Panc1 (cell line): ENCODE results near the gene OGDH. TPM values are rescaled to one million over a fixed set of nuclear protein-coding genes. Genes with fewer than 3 reads are reported as not detected.
"Not testable (repeated sequence)": the region's sequence is repeated elsewhere in the genome, so short reads cannot be mapped to it uniquely, and the experiment has no call there.

Experiments
- ATAC-seq: fragments of 200-7000 bp; cut with Tn5 transposase; 2 replicates; pipeline ENCODE4 v1.9.1; 2020; ENCODE audit warnings: mild to moderate bottlenecking, moderate library complexity
- BruUV-seq: library from RNA; stranded (reverse); fragments of 400-500 nt; replicated peaks from 2 replicates; lab custom pipeline; 2021; lab: Mats Ljungman, UMichigan
- CTCF ChIA-PET: fragments of 300-600 bp; sonication (Branson Sonifier 250); formaldehyde crosslinking; loops from one replicate; lab custom pipeline; 2022; ENCODE audit warnings: antibody characterized with exemption; lab: Charles Lee
- POLR2A ChIA-PET: fragments of 300-600 bp; sonication (Branson Sonifier 250); formaldehyde crosslinking; loops from one replicate; lab custom pipeline; 2022; ENCODE audit warnings: antibody characterized with exemption; lab: Charles Lee
- DNase-seq: peaks from one replicate; pipeline ENCODE4 v3.0.0-alpha.2; 2010; ENCODE audit warnings: low read depth, low spot score
- H3K27ac ChIP-seq: 2 replicates; pipeline ENCODE4 v1.5.1; 2011; ENCODE audit warnings: mild to moderate bottlenecking, low read length, inconsistent platforms
- H3K27me3 ChIP-seq: fragments of 200-500 bp; sonication (Bioruptor generic); 2 replicates; pipeline ENCODE4 v1.6.0; 2014; ENCODE audit warnings: low read length, inconsistent platforms; ENCODE audit not compliant: control insufficient read depth, insufficient read depth
- H3K36me3 ChIP-seq: fragments of 200-500 bp; sonication (Bioruptor generic); 2 replicates; pipeline ENCODE4 v1.5.1; 2014; ENCODE audit warnings: inconsistent platforms, mild to moderate bottlenecking, low read length, moderate library complexity; ENCODE audit not compliant: control insufficient read depth, insufficient read depth
- H3K4me1 ChIP-seq: 2 replicates; pipeline ENCODE4 v1.5.1; 2011; ENCODE audit warnings: inconsistent platforms, mild to moderate bottlenecking, low read length, moderate library complexity; ENCODE audit not compliant: control insufficient read depth, insufficient read depth
- H3K4me3 ChIP-seq, 2 experiments: 2 replicates each; pipeline ENCODE4 v1.5.1; 2011 to 2012; ENCODE audit warnings: low read depth in 2 of 2, low read length in 2 of 2, mild to moderate bottlenecking in 2 of 2, inconsistent platforms in 1 of 2, moderate library complexity in 1 of 2
- H3K9me3 ChIP-seq: fragments of 200-500 bp; sonication (Bioruptor generic); 2 replicates; pipeline ENCODE4 v1.5.1; 2014; ENCODE audit warnings: low read depth, mild to moderate bottlenecking, inconsistent platforms, low read length, moderate library complexity; ENCODE audit not compliant: control insufficient read depth, insufficient read depth
- POLR2AphosphoS5 ChIP-seq: IDR thresholded peaks from 2 replicates; pipeline ENCODE4 v1.6.1; 2012; ENCODE audit warnings: mild to moderate bottlenecking, low read depth, low read length, moderate library complexity
- SIN3A ChIP-seq: IDR thresholded peaks from 2 replicates; pipeline ENCODE4 v1.6.1; 2012; ENCODE audit warnings: low read depth, mild to moderate bottlenecking, low read length, moderate library complexity, borderline replicate concordance; ENCODE audit not compliant: insufficient read depth
- TCF7L2 ChIP-seq: IDR thresholded peaks from 2 replicates; pipeline ENCODE4 v1.6.1; 2011; ENCODE audit warnings: mild to moderate bottlenecking, low read depth, low read length, inconsistent platforms
- in situ Hi-C: cut with HindIII; loops from 2 replicates; pipeline ENCODE4 v1.10.0; 2016; ENCODE audit warnings: low sequenced_read_pairs, low pct_unique_long_range_greater_than_20kb
- intact Hi-C: fragments of 100-400 bp; cut with micrococcal nuclease; formaldehyde crosslinking; loops from one replicate; pipeline ENCODE4 v1.10.0; 2022; ENCODE audit not compliant: unreplicated experiment
- total RNA-seq: library from RNA; stranded (reverse); gene quantifications from one replicate; pipeline ENCODE4 v1.2.1, GENCODE V29; 2021; ENCODE audit not compliant: unreplicated experiment
- TF ChIP-seq, protein P1 (sequence below), 2 experiments: IDR thresholded peaks; 2 replicates each; pipeline ENCODE4 v1.6.1; 2011 to 2012; ENCODE audit warnings: low read depth in 2 of 2, control low read depth in 1 of 2, low read length in 1 of 2, mild to moderate bottlenecking in 1 of 2, moderate library complexity in 1 of 2; ENCODE audit not compliant: insufficient read depth in 1 of 2
- TF ChIP-seq, protein P2 (sequence below): fragments of 450-650 bp; IDR thresholded peaks from 2 replicates; pipeline ENCODE4 v1.5.1; 2017; ENCODE audit warnings: mild to moderate bottlenecking

The OGDH gene
- total RNA-seq, 1 experiment from 2014 or later: 166 TPM

DNA sequence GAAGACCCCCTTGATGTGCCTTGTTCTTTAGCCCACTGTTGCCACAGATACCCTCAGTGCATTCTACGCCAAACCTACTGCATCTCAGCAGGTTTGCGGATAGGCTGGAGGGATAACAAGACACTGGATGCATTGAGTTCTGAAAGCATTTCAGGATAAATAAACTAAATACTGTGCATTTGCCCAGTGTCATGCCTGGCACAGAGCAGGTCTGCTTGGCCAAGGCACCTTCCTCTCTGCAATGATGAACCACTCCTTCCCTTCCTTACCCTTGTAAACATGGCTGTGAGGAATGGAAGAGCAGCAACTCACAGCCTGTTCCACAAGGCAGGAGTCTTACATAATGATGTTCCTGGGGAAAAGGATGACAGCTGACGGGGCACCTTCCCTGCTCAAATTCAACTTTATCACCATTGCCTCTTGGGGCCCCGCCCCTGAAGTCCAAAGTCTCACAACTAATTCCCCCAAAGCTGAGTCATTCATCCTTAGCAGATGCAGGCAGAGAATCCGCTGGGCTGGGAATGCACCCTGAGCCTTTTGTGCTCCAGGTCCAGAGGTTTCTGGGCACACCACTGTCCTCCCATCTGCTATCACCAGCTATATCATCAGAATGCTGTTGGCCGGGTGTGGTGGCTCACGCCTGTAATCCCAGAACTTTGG is 44.3 kb upstream of the OGDH start:
- no peaks in the 10 kb centered on the region for H3K9me3 ChIP-seq
- no peak for DNase-seq
- no peaks in the 10 kb centered on the region for H3K36me3 ChIP-seq
- peaks cover 6% of the 10 kb centered on the region; the same call in 1 of the 2 replicates for H3K4me1 ChIP-seq
- H3K27ac ChIP-seq: no peak overlapping the region
- TF ChIP-seq, protein P1, sequence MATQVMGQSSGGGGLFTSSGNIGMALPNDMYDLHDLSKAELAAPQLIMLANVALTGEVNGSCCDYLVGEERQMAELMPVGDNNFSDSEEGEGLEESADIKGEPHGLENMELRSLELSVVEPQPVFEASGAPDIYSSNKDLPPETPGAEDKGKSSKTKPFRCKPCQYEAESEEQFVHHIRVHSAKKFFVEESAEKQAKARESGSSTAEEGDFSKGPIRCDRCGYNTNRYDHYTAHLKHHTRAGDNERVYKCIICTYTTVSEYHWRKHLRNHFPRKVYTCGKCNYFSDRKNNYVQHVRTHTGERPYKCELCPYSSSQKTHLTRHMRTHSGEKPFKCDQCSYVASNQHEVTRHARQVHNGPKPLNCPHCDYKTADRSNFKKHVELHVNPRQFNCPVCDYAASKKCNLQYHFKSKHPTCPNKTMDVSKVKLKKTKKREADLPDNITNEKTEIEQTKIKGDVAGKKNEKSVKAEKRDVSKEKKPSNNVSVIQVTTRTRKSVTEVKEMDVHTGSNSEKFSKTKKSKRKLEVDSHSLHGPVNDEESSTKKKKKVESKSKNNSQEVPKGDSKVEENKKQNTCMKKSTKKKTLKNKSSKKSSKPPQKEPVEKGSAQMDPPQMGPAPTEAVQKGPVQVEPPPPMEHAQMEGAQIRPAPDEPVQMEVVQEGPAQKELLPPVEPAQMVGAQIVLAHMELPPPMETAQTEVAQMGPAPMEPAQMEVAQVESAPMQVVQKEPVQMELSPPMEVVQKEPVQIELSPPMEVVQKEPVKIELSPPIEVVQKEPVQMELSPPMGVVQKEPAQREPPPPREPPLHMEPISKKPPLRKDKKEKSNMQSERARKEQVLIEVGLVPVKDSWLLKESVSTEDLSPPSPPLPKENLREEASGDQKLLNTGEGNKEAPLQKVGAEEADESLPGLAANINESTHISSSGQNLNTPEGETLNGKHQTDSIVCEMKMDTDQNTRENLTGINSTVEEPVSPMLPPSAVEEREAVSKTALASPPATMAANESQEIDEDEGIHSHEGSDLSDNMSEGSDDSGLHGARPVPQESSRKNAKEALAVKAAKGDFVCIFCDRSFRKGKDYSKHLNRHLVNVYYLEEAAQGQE (IDR thresholded peaks at IDR 0.05; ENCODE audit: insufficient read depth in 1 of 2, low read depth in 2 of 2, low read length in 1 of 2): no peak
- TF ChIP-seq, protein P2, sequence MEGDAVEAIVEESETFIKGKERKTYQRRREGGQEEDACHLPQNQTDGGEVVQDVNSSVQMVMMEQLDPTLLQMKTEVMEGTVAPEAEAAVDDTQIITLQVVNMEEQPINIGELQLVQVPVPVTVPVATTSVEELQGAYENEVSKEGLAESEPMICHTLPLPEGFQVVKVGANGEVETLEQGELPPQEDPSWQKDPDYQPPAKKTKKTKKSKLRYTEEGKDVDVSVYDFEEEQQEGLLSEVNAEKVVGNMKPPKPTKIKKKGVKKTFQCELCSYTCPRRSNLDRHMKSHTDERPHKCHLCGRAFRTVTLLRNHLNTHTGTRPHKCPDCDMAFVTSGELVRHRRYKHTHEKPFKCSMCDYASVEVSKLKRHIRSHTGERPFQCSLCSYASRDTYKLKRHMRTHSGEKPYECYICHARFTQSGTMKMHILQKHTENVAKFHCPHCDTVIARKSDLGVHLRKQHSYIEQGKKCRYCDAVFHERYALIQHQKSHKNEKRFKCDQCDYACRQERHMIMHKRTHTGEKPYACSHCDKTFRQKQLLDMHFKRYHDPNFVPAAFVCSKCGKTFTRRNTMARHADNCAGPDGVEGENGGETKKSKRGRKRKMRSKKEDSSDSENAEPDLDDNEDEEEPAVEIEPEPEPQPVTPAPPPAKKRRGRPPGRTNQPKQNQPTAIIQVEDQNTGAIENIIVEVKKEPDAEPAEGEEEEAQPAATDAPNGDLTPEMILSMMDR: no peak
- TF ChIP-seq SIN3A: no peak
- no peak for TF ChIP-seq POLR2AphosphoS5
- no peak for TF ChIP-seq TCF7L2
- in situ Hi-C loops: no loop called here
- CTCF ChIA-PET: no interaction called here
- BruUV-seq: no TSS peak
- no peaks in the 10 kb centered on the region for H3K27me3 ChIP-seq
- ATAC-seq: no peak
- H3K4me3 ChIP-seq: no peak overlapping the region
- intact Hi-C loops: loop anchor here (5.0 to 10.0 kb wide), 2 partner anchors 70 to 317 kb away; partner anchors contain the start of gene NUDCD3
- POLR2A ChIA-PET: no interaction called here

DNA sequence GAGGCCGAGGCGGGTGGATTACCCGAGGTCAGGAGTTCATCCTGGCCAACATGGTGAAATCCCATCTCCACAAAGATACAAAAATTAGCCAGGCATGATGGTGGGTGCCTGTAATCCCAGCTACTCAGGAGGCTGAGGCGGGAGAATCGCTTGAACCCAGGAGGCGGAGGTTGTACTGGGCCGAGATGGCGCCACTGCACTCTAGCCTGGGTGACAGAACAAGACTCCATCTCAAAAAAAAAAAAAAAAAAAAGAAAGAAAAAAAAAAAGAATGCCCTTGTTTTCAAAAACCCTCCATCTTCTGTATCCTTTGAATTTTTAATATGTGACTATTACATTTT is 43.8 kb upstream of the OGDH start:
- H3K4me3 ChIP-seq, H3K4me1 ChIP-seq, H3K27me3 ChIP-seq, in situ Hi-C loops, DNase-seq, CTCF ChIA-PET, H3K27ac ChIP-seq, ATAC-seq, H3K9me3 ChIP-seq, POLR2A ChIA-PET, BruUV-seq, H3K36me3 ChIP-seq: not testable (repeated sequence)
- intact Hi-C loops: loop anchor here (5.0 to 10.0 kb wide), 2 partner anchors 70 to 318 kb away; partner anchors contain the start of gene NUDCD3

DNA sequence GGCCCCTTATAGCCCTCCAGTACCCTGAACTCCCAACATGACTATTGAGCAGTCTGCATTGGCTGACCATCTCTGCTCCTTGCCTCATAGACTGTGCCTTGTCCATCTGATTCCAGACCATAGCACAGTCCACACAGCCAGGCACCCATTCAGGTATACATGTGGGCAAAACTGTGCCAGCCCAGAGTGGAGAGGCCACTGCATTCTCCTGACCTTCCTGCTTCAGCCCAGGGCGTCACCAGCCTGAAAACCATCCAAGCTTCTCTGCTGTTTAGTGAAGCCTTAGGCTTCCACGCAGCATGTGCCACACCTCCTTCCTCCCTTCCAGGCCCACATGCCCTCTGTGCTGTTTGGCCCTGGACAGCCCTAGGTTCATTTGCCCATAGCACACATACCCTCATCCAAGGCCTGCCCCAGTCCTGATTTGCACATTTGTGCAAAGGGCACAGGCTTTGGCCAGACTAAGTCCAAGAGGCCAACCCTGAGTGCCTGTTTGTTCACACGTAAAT is 43.2 kb upstream of the OGDH start:
- intact Hi-C loops: loop anchor here (5.0 to 10.0 kb wide), 2 partner anchors 71 to 318 kb away; partner anchors contain the start of gene NUDCD3
- no TSS peak for BruUV-seq
- ATAC-seq: peak; percentile 27

More for the DNA sequence above, 43.2 kb upstream of the OGDH start:
- ChIA-PET CTCF (no interaction called here), POLR2A (no interaction called here)
- Histone ChIP-seq H3K4me3 (no peak overlapping the region), H3K36me3 (peaks cover 6% of the 10 kb centered on the region; the same call in 1 of the 2 replicates), H3K27ac (no peak overlapping the region), H3K9me3 (no peaks in the 10 kb centered on the region), H3K27me3 (no peaks in the 10 kb centered on the region), H3K4me1 (peaks cover 6% of the 10 kb centered on the region; the same call in 1 of the 2 replicates)
- TF ChIP-seq, protein P2: no peak
- no peak for TF ChIP-seq TCF7L2
- TF ChIP-seq, protein P1 (IDR thresholded peaks at IDR 0.05; ENCODE audit: insufficient read depth in 1 of 2, low read depth in 2 of 2, low read length in 1 of 2): no peak
- no peak for TF ChIP-seq SIN3A
- TF ChIP-seq POLR2AphosphoS5: peak; percentile 31; the same call in 1 of the 2 replicates
- in situ Hi-C loops: no loop called here
- no peak for DNase-seq
